22Rv1 (cell line): ENCODE data around the gene MTRFR.

Experiments
- ZFX ChIP-seq: fragments of 450-650 bp; IDR thresholded peaks from 2 replicates; pipeline ENCODE4 v1.6.1; 2017; ENCODE audit warnings: antibody characterized with exemption, borderline replicate concordance
- TF ChIP-seq, protein P1 (sequence below): fragments of 450-650 bp; IDR thresholded peaks from 2 replicates; pipeline ENCODE4 v1.5.1; 2017; ENCODE audit warnings: mild to moderate bottlenecking

DNA sequence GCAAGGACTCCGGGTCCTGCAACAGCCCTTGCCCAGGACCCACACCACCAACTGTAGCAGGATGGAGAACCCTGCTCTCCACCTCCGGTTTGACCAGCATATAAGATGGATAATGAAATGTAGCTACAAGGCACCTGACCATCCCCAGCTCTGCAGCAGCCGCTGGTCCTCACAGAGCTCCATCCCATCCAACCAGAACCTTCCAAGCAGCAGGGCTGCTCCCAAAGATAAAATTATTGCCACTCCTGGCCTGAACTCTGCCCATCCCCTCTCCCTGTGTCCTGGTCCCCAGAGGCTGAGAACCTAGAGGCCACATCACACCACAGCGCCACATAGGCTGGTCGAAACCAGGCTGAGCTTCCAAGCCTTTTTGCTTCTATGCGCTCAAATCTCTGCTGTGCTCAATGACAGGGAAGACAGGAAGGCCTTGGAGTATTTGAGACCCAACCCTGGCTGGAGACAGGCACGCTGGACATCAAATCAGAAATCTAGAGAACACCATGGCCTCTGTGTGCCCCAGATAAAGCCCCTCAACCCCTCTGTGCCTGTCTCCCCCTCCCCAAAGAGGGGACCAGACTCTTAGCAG is 34.2 kb downstream of the MTRFR start:
- TF ChIP-seq, protein P1, sequence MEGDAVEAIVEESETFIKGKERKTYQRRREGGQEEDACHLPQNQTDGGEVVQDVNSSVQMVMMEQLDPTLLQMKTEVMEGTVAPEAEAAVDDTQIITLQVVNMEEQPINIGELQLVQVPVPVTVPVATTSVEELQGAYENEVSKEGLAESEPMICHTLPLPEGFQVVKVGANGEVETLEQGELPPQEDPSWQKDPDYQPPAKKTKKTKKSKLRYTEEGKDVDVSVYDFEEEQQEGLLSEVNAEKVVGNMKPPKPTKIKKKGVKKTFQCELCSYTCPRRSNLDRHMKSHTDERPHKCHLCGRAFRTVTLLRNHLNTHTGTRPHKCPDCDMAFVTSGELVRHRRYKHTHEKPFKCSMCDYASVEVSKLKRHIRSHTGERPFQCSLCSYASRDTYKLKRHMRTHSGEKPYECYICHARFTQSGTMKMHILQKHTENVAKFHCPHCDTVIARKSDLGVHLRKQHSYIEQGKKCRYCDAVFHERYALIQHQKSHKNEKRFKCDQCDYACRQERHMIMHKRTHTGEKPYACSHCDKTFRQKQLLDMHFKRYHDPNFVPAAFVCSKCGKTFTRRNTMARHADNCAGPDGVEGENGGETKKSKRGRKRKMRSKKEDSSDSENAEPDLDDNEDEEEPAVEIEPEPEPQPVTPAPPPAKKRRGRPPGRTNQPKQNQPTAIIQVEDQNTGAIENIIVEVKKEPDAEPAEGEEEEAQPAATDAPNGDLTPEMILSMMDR: no peak
- no peak for TF ChIP-seq ZFX
